ENCODE measurements around the gene MRPL55. TPM values are rescaled to one million over a fixed set of nuclear protein-coding genes. Genes with fewer than 3 reads are reported as not detected.

The MRPL55 gene
- total and polyA plus RNA-seq, 2 of the 13 experiments (the other 11 are each of a cell fraction or from before 2014, with no cell fraction given), result 58.6 to 92.9 TPM

DNA sequence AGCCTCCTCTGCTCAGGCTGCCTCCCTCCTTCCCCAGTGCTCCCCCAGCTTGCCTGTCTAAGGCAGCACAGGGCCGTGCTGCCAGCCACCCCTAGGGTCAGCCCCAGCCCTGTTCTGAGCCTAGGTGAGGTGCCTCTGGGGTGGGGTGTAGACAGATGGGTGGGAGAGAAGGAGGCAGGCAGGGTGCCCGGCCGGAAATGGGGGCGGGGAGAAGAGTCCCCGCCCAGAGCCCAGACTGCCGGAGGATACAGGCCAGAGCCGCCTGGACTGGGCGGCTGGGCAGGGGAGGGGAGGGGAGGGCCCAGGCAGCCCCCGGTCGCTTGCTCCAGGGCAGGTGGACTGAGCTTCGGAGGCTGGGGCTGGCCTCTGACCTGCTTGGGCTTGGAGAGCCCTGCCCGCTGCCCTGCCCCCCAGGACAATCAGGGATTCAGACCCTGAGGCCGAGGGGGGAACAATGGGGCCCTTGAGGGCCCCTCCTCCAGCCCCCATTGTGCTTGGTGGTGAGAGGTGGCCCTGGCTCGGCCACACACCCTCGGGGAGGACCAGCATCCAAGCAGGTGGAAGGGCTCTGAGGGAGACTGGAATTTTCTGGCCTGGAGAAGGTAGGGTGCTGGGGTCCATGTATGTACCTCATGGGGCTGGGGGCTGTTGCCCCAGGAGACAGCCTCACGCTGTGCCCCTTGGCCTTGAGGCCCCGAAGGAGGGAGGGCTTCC, 40.5 kb upstream of the MRPL55 start, which contains the start of gene GJC2 (continued):
- no peak for TF ChIP-seq HOXA7 (CRISPR knock-in tag; IDR thresholded peaks at IDR 0.05)
- TF ChIP-seq, protein P1, sequence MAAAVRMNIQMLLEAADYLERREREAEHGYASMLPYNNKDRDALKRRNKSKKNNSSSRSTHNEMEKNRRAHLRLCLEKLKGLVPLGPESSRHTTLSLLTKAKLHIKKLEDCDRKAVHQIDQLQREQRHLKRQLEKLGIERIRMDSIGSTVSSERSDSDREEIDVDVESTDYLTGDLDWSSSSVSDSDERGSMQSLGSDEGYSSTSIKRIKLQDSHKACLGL (CRISPR knock-in tag; IDR thresholded peaks at IDR 0.05), result 0 out of 2 replicates have a peak, but pooled peaks have one; percentile 20
- TF ChIP-seq PAX8 (CRISPR knock-in tag; IDR thresholded peaks at IDR 0.05; ENCODE audit: borderline replicate concordance), result no peak; the same call in 1 of the 2 replicates
- no peak for TF ChIP-seq CBX1 (IDR thresholded peaks at IDR 0.05; ENCODE audit: low read depth)
- TF ChIP-seq ZNF547 (CRISPR knock-in tag; IDR thresholded peaks at IDR 0.05), result no peak
- TF ChIP-seq SMAD1 (CRISPR knock-in tag; IDR thresholded peaks at IDR 0.05; ENCODE audit: borderline replicate concordance, low read depth), result no peak
- TF ChIP-seq TEAD3 (CRISPR knock-in tag; optimal IDR thresholded peaks at IDR 0.05; ENCODE audit: borderline replicate concordance), result no peak
- TF ChIP-seq CCDC6 (CRISPR knock-in tag; IDR thresholded peaks at IDR 0.05), result peak; percentile 66; the same call in 1 of the 2 replicates
- TF ChIP-seq ZMYM3 (CRISPR knock-in tag; IDR thresholded peaks at IDR 0.05), result no peak
- TF ChIP-seq RARA (CRISPR knock-in tag; IDR thresholded peaks at IDR 0.05), result no peak
- TF ChIP-seq SMARCC2 (IDR thresholded peaks at IDR 0.05), result no peak
- no peak for TF ChIP-seq MATR3 (CRISPR knock-in tag; IDR thresholded peaks at IDR 0.05)
- TF ChIP-seq, protein P2, sequence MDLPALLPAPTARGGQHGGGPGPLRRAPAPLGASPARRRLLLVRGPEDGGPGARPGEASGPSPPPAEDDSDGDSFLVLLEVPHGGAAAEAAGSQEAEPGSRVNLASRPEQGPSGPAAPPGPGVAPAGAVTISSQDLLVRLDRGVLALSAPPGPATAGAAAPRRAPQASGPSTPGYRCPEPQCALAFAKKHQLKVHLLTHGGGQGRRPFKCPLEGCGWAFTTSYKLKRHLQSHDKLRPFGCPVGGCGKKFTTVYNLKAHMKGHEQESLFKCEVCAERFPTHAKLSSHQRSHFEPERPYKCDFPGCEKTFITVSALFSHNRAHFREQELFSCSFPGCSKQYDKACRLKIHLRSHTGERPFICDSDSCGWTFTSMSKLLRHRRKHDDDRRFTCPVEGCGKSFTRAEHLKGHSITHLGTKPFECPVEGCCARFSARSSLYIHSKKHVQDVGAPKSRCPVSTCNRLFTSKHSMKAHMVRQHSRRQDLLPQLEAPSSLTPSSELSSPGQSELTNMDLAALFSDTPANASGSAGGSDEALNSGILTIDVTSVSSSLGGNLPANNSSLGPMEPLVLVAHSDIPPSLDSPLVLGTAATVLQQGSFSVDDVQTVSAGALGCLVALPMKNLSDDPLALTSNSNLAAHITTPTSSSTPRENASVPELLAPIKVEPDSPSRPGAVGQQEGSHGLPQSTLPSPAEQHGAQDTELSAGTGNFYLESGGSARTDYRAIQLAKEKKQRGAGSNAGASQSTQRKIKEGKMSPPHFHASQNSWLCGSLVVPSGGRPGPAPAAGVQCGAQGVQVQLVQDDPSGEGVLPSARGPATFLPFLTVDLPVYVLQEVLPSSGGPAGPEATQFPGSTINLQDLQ (CRISPR knock-in tag; IDR thresholded peaks at IDR 0.05), result no peak
- no peak for TF ChIP-seq ZNF251 (CRISPR knock-in tag; IDR thresholded peaks at IDR 0.05)
- no peak for TF ChIP-seq ZNF569 (CRISPR knock-in tag; IDR thresholded peaks at IDR 0.05; ENCODE audit: borderline replicate concordance)
- no peak for TF ChIP-seq REXO4 (CRISPR knock-in tag; IDR thresholded peaks at IDR 0.05; ENCODE audit: borderline replicate concordance)
- TF ChIP-seq ZNF782 (CRISPR knock-in tag; IDR thresholded peaks at IDR 0.05; ENCODE audit: borderline replicate concordance), result no peak
- TF ChIP-seq KAT8 (CRISPR knock-in tag; IDR thresholded peaks at IDR 0.05), result peak; percentile 45; the same call in 1 of the 2 replicates
- TF ChIP-seq, protein P3, sequence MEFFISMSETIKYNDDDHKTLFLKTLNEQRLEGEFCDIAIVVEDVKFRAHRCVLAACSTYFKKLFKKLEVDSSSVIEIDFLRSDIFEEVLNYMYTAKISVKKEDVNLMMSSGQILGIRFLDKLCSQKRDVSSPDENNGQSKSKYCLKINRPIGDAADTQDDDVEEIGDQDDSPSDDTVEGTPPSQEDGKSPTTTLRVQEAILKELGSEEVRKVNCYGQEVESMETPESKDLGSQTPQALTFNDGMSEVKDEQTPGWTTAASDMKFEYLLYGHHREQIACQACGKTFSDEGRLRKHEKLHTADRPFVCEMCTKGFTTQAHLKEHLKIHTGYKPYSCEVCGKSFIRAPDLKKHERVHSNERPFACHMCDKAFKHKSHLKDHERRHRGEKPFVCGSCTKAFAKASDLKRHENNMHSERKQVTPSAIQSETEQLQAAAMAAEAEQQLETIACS (CRISPR knock-in tag; IDR thresholded peaks at IDR 0.05), result no peak
- peak; percentile 64; the same call in 1 of the 2 replicates for TF ChIP-seq ZNF891 (CRISPR knock-in tag; IDR thresholded peaks at IDR 0.05)
- TF ChIP-seq ZNF260 (CRISPR knock-in tag; IDR thresholded peaks at IDR 0.05; ENCODE audit: borderline replicate concordance, low read depth), result no peak
- no peak for TF ChIP-seq KDM5A (IDR thresholded peaks at IDR 0.05; ENCODE audit: borderline replicate concordance, low read length)
- TF ChIP-seq ATAD3A (CRISPR knock-in tag; IDR thresholded peaks at IDR 0.05), result no peak
- TF ChIP-seq RBFOX2 (IDR thresholded peaks at IDR 0.05; ENCODE audit: low read depth, low read length), result peak; percentile 60
- no peak for TF ChIP-seq RARG (CRISPR knock-in tag; IDR thresholded peaks at IDR 0.05; ENCODE audit: low read depth)
- peak; percentile 53; the same call in 1 of the 2 replicates for TF ChIP-seq ZSCAN21 (CRISPR knock-in tag; IDR thresholded peaks at IDR 0.05; ENCODE audit: borderline replicate concordance)
- TF ChIP-seq EHMT2 (IDR thresholded peaks at IDR 0.05; ENCODE audit: borderline replicate concordance, low read depth, low read length), result no peak
- TF ChIP-seq MIER2 (CRISPR knock-in tag; IDR thresholded peaks at IDR 0.05), result no peak

Measured in HepG2 (cell line).